CMK (cell line): ENCODE results near the gene MTCL1.

ENCODE experiments used
- DNase-seq: peaks from one replicate; pipeline ENCODE4 v3.0.0-alpha.2; 2010; ENCODE audit warnings: low read depth

Gene MTCL1

GRCh38 chr18:8705238-8705960, at the start of gene MTCL1:
MTCL1 (plus strand) TSS chr18:8705556; CDS start chr18:8705661, 105 bp downstream.
- no peak for DNase-seq

- DNase-seq, result no peak
Observed at GRCh38 chr18:8656232-8656631, 49.1 kb upstream of the MTCL1 start.

- DNase-seq, result no peak
Observed at GRCh38 chr18:8657050-8657820, 48.1 kb upstream of the MTCL1 start.

GRCh38 chr18:8657873-8658470, 47.4 kb upstream of the MTCL1 start:
- no peak for DNase-seq

- no peak for DNase-seq
Observed at GRCh38 chr18:8658858-8659485, 46.4 kb upstream of the MTCL1 start.

- DNase-seq, result no peak
Observed at GRCh38 chr18:8659609-8660242, 45.6 kb upstream of the MTCL1 start.

- no peak for DNase-seq
Observed at GRCh38 chr18:8660316-8660715, 45.0 kb upstream of the MTCL1 start.

- no peak for DNase-seq
Observed at GRCh38 chr18:8661754-8662559, 43.4 kb upstream of the MTCL1 start.

- DNase-seq, result no peak
Observed at GRCh38 chr18:8662560-8663255, 42.6 kb upstream of the MTCL1 start.

GRCh38 chr18:8667846-8668245, 37.5 kb upstream of the MTCL1 start:
- DNase-seq, result no peak

- no peak for DNase-seq
Observed at GRCh38 chr18:8668381-8668780, 37.0 kb upstream of the MTCL1 start.

GRCh38 chr18:8669571-8669970, 35.8 kb upstream of the MTCL1 start:
- no peak for DNase-seq

- DNase-seq, result no peak
Observed at GRCh38 chr18:8673256-8674209, 31.8 kb upstream of the MTCL1 start.

- no peak for DNase-seq
Observed at GRCh38 chr18:8675057-8675456, 30.3 kb upstream of the MTCL1 start.

GRCh38 chr18:8681196-8681595, 24.2 kb upstream of the MTCL1 start:
- no peak for DNase-seq

GRCh38 chr18:8684577-8684976, 20.8 kb upstream of the MTCL1 start:
- no peak for DNase-seq

GRCh38 chr18:8685141-8685913, 20.0 kb upstream of the MTCL1 start:
- DNase-seq, result no peak

GRCh38 chr18:8685914-8686216, 19.5 kb upstream of the MTCL1 start:
- DNase-seq, result no peak

- no peak for DNase-seq
Observed at GRCh38 chr18:8686611-8687010, 18.7 kb upstream of the MTCL1 start.
